Loucy (cell line): ENCODE data around the gene DCDC1.

ENCODE experiments used
- EZH2phosphoT487 ChIP-seq: fragments of 200-600 bp; IDR thresholded peaks from 2 replicates; pipeline ENCODE4 v1.6.1; 2018; ENCODE audit warnings: antibody characterized with exemption, mild to moderate bottlenecking, moderate library complexity, borderline replicate concordance
- TF ChIP-seq, protein P1 (sequence below): fragments of 200-600 bp; sonication (generic); conservative IDR thresholded peaks from 2 replicates; pipeline ENCODE4 v1.5.1; 2014; ENCODE audit warnings: mild to moderate bottlenecking, antibody characterized with exemption, low read length

DNA sequence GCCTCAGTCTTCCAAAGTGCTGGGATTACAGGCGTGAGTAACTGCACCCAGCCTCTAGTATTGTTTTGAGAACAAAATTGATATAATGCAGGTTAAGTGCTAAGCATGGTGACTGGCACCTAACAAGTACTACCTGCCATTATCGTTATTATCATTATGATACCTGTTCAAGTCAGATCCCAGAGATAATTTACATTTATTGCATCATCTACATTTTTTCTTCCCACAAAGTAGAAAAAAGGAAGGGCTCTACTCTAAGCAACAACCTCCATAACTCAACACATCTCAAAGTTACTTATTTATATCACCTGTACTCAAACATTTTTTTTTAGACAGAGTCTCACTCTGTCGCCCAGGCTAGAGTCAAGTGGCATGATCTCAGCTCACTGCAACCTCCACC is 42.1 kb downstream of the DCDC1 start:
- TF ChIP-seq, protein P1, sequence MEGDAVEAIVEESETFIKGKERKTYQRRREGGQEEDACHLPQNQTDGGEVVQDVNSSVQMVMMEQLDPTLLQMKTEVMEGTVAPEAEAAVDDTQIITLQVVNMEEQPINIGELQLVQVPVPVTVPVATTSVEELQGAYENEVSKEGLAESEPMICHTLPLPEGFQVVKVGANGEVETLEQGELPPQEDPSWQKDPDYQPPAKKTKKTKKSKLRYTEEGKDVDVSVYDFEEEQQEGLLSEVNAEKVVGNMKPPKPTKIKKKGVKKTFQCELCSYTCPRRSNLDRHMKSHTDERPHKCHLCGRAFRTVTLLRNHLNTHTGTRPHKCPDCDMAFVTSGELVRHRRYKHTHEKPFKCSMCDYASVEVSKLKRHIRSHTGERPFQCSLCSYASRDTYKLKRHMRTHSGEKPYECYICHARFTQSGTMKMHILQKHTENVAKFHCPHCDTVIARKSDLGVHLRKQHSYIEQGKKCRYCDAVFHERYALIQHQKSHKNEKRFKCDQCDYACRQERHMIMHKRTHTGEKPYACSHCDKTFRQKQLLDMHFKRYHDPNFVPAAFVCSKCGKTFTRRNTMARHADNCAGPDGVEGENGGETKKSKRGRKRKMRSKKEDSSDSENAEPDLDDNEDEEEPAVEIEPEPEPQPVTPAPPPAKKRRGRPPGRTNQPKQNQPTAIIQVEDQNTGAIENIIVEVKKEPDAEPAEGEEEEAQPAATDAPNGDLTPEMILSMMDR: no peak
- no peak for TF ChIP-seq EZH2phosphoT487
